ENCODE measurements around the gene ISYNA1.

GRCh38 chr19:18433015-18433691 lies 4.8 kb downstream of the ISYNA1 start:
- TF ChIP-seq CEBPB (IDR thresholded peaks at IDR 0.05), result no peak
- no peak for TF ChIP-seq FOXS1 (CRISPR knock-in tag; IDR thresholded peaks at IDR 0.05)
- no peak for TF ChIP-seq POLR2A (IDR thresholded peaks at IDR 0.05; ENCODE audit: low read length)
- TF ChIP-seq HOXB5 (CRISPR knock-in tag; IDR thresholded peaks at IDR 0.05), result no peak
- TF ChIP-seq, protein P1, sequence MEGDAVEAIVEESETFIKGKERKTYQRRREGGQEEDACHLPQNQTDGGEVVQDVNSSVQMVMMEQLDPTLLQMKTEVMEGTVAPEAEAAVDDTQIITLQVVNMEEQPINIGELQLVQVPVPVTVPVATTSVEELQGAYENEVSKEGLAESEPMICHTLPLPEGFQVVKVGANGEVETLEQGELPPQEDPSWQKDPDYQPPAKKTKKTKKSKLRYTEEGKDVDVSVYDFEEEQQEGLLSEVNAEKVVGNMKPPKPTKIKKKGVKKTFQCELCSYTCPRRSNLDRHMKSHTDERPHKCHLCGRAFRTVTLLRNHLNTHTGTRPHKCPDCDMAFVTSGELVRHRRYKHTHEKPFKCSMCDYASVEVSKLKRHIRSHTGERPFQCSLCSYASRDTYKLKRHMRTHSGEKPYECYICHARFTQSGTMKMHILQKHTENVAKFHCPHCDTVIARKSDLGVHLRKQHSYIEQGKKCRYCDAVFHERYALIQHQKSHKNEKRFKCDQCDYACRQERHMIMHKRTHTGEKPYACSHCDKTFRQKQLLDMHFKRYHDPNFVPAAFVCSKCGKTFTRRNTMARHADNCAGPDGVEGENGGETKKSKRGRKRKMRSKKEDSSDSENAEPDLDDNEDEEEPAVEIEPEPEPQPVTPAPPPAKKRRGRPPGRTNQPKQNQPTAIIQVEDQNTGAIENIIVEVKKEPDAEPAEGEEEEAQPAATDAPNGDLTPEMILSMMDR (IDR thresholded peaks at IDR 0.05), result no peak
- no peak for TF ChIP-seq HMGXB4 (CRISPR knock-in tag; IDR thresholded peaks at IDR 0.05; ENCODE audit: borderline replicate concordance)
- no peak for TF ChIP-seq NR3C1 (IDR thresholded peaks at IDR 0.05)
- TF ChIP-seq FOSL2 (IDR thresholded peaks at IDR 0.05), result no peak
- no peak for TF ChIP-seq FOSL2 (CRISPR knock-in tag; IDR thresholded peaks at IDR 0.05)
- no peak for TF ChIP-seq E2F6 (IDR thresholded peaks at IDR 0.05; ENCODE audit: borderline replicate concordance, low read depth)
- no peak for TF ChIP-seq MAX (IDR thresholded peaks at IDR 0.05)
- no peak for TF ChIP-seq EP300 (IDR thresholded peaks at IDR 0.05)
- no peak for TF ChIP-seq RNF2 (IDR thresholded peaks at IDR 0.05; ENCODE audit: borderline replicate concordance, low read depth)
- TF ChIP-seq CHD2 (IDR thresholded peaks at IDR 0.05; ENCODE audit: low read length, partially characterized antibody), result no peak
- TF ChIP-seq ESRRA (IDR thresholded peaks at IDR 0.05; ENCODE audit: borderline replicate concordance, low read length), result no peak
